SKM-1 treated with dmso at 0.1 percent for 144 hours (cell line): ENCODE measurements around the gene GOLT1A.
A peak's percentile ranks its signal among the peaks of the same experiment; 100 is the strongest.

Experiments used
- DNase-seq: peaks from one replicate; lab custom pipeline; 2025; ENCODE audit not compliant: unreplicated experiment; lab: John Stamatoyannopoulos, UW

Gene GOLT1A

GRCh38 chr1:204192589-204193352, 21.0 kb downstream of the GOLT1A start:
- no peak for DNase-seq

- DNase-seq: no peak
Observed at GRCh38 chr1:204192046-204192445, 21.7 kb downstream of the GOLT1A start.

- no peak for DNase-seq
Observed at GRCh38 chr1:204191456-204191855, 22.3 kb downstream of the GOLT1A start.

- peak; percentile 95 for DNase-seq
Observed at GRCh38 chr1:204190212-204191211, 23.3 kb downstream of the GOLT1A start.

GRCh38 chr1:204188959-204189639, 24.7 kb downstream of the GOLT1A start:
- DNase-seq: no peak

GRCh38 chr1:204186597-204186996, 27.2 kb downstream of the GOLT1A start:
- DNase-seq: no peak

- DNase-seq: no peak
Observed at GRCh38 chr1:204181116-204181515, 32.7 kb downstream of the GOLT1A start.

- no peak for DNase-seq
Observed at GRCh38 chr1:204180133-204180532, 33.7 kb downstream of the GOLT1A start.

- no peak for DNase-seq
Observed at GRCh38 chr1:204178487-204179281, 35.1 kb downstream of the GOLT1A start.

GRCh38 chr1:204177133-204177532, 36.7 kb downstream of the GOLT1A start:
- no peak for DNase-seq

GRCh38 chr1:204176049-204176448, 37.7 kb downstream of the GOLT1A start:
- no peak for DNase-seq

GRCh38 chr1:204174958-204175357, 38.8 kb downstream of the GOLT1A start:
- DNase-seq: no peak

GRCh38 chr1:204172404-204173029, 41.3 kb downstream of the GOLT1A start:
- DNase-seq: no peak

- no peak for DNase-seq
Observed at GRCh38 chr1:204171751-204172178, 42.0 kb downstream of the GOLT1A start.

- no peak for DNase-seq
Observed at GRCh38 chr1:204170494-204171155, 43.2 kb downstream of the GOLT1A start.

- no peak for DNase-seq
Observed at GRCh38 chr1:204169858-204170257, 43.9 kb downstream of the GOLT1A start.

- DNase-seq: no peak
Observed at GRCh38 chr1:204167730-204168129, 46.1 kb downstream of the GOLT1A start.

GRCh38 chr1:204166219-204166618, 47.6 kb downstream of the GOLT1A start, which contains the start of gene REN:
TSS of gene REN (minus strand) at chr1:204166337. CDS start at chr1:204166293, 44 bp downstream.
- DNase-seq: no peak

GRCh38 chr1:204162494-204163074, 51.2 kb downstream of the GOLT1A start:
- peak; percentile 64 for DNase-seq
